Hypothalamus (tissue), 51 donors: Measurements from ENCODE around the gene SOX6.

Experiments used
- DNase-seq, 51 donors: peaks; one replicate each; lab custom pipeline; 2025; lab: John Stamatoyannopoulos, UW

SOX6 gene

DNA sequence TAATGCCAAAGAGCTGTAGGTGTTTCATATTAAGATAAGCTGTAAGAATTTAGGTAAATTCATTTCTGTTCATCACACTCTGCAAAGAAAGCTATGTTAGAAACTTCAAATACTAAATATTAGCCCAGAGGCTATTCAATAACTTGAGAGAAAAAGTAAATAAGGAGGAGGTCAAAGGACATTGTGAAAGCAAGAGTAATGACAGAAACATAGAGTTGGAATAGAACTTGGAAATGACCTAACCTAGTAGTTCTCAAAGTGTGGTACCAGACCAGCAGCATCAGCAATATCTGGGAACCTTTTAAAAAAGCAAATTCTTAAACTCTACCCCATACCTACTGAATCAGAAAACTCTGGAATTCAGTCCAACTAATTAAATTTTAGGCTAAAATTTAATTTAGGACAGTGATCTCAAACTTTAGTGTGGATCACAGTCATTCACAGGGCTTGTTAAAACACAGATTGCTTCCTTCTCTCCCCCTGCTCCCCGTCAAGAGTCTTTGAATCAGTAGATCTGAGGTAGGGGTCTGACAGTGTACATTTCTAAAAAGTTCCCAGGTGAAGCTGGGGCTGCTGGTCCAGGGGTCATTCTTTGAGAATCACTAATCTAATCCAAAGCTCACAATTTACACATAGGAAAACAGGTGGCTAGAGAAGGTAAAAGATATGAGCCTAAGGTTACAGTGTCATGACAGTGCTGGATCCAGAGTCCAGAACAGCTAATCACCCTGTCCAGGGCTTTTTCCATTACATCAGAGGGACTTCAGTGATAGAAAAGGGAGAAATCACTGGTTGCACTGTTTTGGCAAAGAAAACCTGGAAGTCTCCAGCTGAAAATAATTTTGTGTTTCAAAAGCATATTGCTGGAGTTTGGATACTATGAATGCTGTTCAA is 241.1 kb downstream of the SOX6 start:
- no peak for DNase-seq

- no peak for DNase-seq
Observed at GRCh38 chr11:16114431-16114830, 241.9 kb downstream of the SOX6 start.

- DNase-seq, result peak in 11 of 51 donors; percentile 2 to 23 (median 10)
Observed at GRCh38 chr11:16111690-16112089, 244.7 kb downstream of the SOX6 start.

DNA sequence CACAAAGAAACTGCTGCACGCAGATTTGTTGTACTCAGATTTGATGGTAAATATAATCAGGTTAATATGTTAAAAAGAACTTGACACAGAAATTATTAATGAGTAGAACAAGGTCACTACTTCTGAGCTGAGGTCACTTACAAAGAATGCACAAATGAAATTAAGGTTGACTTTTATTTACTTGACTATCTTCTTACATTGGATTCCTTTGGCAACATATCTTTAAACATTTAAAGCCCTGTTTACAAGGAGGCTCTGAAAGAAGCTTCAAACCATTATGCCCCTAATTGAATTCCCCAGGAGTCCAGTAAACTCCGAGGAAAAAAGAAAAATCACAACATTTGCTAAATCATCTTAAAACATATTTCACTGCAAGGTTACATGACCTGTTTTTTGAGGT is 245.5 kb downstream of the SOX6 start:
- no peak for DNase-seq

DNA sequence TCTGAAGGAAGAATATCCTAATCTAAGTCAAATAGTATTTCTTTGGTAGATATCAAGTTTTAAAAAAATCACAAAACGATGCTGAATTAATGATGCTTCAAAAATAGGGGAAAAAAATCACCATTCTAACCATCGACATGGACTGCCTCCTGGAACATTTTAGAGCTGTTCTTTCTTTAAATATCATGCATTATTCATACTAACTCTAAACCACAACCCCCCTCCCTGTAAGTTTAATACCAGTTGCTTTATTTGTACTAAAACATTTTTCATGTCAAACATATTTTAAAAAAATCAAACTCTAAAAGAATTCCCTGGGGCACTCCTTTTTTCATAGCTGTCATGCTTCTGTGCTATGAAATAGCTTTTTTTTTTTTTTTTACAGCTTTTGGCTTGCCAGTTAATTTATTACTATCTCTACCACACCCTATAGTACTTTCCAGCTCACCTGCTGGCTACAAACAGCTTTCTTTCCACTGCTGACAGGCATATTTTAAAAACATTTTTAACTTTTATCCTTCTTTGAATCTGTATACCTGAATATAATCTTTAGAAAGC is 256.9 kb downstream of the SOX6 start:
- DNase-seq, result no peak

GRCh38 chr11:16098526-16099205 is 257.7 kb downstream of the SOX6 start:
- no peak for DNase-seq

- DNase-seq, result no peak
Observed at GRCh38 chr11:16097543-16097942, 258.8 kb downstream of the SOX6 start.

- no peak for DNase-seq
Observed at GRCh38 chr11:16096336-16096735, 260.0 kb downstream of the SOX6 start.

- no peak for DNase-seq
Observed at GRCh38 chr11:16095756-16096155, 260.6 kb downstream of the SOX6 start.

DNA sequence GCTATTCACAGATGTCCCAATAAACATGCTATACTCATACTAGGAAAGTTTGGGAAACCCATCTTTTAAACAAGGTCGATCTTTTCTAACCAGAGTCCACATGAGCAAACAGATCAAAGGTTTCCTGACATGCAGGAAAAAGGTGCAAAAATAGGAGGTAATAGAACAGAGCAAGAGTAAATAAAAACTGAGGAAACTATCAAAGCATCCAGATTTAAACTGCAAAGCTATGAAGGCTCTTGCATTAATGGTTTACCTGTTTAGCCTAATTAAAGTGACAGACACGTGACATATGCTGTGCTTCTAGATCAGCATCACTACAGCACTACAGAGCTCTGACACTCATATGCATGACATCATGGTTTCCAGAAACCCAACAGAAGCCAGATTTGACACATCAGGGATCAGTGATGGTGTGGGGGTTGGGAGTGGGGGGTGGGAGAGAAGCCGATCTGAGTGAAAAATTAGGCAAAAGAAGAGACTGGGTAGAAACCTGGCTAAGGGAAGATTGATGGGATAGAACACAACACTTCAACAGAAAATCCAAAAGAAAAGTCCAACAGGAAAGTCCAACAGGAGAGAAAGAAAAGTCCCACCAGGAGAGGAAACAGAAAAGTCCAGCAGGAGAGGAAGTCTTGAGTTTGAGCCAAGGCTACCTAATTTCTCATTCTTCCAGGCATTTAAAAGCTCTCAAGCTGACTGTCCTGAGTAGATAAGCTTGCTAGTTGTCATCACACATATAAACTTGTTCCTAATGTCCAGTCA is 262.3 kb downstream of the SOX6 start:
- DNase-seq, result no peak

GRCh38 chr11:16091862-16092261 is 264.5 kb downstream of the SOX6 start:
- no peak for DNase-seq

- no peak for DNase-seq
Observed at GRCh38 chr11:16089481-16089880, 266.9 kb downstream of the SOX6 start.

DNA sequence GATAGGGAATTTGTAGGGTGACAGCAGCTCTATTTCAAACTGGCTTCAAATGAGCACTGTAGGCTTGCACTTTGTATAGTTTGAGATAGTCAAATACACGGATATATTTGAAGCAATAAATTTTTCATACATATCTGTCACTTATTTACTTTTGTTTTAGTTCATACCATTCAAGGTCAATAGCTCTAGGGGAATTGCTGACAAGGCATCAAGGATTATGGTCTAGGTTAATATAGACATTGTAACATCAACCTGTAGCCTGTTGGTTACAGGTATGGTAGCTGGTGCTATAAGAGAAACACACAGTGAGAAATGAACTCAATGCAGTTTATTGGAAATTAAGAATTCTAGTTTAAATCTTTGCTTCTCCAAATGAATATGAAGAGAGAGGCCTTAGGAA is 267.6 kb downstream of the SOX6 start:
- no peak for DNase-seq

DNA sequence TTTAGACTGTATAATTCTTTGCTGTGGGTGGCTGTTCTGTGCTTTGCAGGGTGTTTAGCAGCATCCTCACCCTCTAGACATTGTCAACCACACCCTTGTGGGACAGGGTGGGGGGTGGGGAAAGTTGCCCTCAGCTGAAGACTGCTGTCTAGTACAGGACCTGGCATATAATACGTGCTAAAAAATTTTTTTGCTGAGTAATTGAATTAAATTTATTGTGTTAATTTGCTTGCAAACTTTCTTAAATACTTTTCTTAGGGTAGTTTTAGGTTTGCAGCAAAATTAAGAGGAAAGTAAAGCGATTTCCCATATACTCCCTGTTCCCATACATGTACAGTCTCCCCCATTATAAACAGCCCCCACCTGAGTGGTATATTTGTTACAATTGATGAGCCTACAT is 268.5 kb downstream of the SOX6 start:
- no peak for DNase-seq

- peak in 1 of 51 donors; percentile 2 for DNase-seq
Observed at GRCh38 chr11:16086229-16086819, 270.0 kb downstream of the SOX6 start.

DNA sequence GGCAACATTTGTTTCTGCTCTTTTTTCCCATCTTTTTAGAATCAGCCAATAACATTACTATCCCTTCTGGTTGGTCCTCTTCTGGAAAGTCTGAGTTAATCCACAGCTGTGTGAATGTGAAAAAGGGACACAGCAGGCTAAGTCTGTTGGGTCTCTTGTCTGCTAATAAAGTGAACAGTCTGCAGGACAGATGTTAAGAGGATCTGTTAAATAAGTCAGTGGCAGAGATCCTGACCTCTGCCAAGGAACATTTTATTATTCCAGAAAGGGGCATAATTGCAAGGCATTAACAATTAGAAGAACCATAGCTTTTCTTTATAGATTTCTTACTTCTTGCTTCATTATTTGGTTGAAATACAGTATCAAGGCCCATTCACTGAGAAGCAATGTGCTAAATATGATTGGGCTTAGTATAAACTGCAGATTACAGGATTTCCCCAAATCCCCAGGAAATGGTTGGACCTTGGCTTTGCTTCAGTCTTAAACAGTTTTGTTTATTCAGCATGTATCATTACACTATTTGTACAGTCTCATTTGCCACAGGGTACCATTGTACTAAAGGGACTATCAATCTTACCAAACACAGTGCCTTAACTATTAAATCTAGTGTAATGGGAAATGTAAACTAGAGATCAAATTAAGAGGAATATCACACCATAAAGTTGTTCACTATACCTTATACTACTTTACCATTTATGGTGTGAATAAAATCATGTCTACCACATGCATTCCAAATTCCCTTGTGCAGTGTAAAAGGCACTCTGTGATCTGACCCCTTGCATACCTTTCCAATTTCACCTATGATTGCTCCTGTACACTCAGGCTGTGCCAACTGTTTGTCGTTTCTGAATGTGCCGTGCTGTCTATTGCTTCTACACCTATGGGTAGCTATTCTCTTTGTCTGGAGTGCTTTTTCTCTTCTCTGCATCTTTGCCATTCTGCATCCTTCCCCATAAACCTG is 274.0 kb downstream of the SOX6 start:
- no peak for DNase-seq

- DNase-seq, result no peak
Observed at GRCh38 chr11:16081382-16082094, 274.8 kb downstream of the SOX6 start.

DNA sequence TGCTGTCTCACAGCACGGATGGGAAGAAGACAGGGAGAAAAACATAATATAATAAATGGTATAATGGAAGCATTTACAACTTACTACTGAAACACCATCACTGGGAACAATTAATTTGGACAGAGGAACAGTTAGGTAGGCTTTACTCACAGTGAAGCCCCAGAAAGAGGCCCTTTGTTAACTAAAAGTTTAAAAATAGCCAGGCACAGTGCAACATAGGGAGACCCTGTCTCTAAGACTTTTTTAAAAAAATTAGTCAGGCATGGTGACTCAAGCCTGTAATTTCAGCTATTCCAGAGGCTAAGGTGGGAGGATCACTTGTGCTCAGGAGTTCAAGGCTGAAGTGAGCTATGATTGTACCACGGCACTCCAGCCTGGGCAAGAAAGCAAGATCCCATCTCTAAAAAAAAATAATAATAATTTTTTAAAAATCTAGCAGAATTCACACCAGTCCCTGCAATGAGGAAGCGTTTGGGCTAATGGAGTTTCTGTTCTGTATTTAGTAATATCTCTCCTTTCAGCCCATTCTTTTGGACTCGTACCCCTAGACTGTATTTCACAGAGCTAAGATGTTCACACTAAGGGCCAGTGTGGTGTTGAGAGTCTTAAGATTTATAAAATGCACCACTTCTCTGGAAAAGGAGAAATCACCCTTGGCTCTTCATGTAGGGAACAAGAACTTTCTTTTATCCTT is 275.5 kb downstream of the SOX6 start:
- DNase-seq, result no peak
